Mesenchymal stem cell (in vitro differentiated cells and primary cell): ENCODE data around the gene GPR39.

Experiments used
- DNase-seq: peaks from one replicate; pipeline ENCODE4 v3.0.0-alpha.2; 2013
- H2AFZ ChIP-seq: one replicate; pipeline ENCODE4 v1.6.1; 2013; ENCODE audit warnings: low read depth, mild to moderate bottlenecking, control low read depth, inconsistent platforms, low read length, moderate library complexity
- H2AK5ac ChIP-seq: 2 replicates; pipeline ENCODE4 v1.6.1; 2013; ENCODE audit warnings: low read length, moderate library complexity, mild to moderate bottlenecking, inconsistent platforms; ENCODE audit not compliant: severe bottlenecking
- H2BK120ac ChIP-seq: one replicate; pipeline ENCODE4 v1.6.1; 2013; ENCODE audit warnings: low read depth, mild to moderate bottlenecking, inconsistent platforms, low read length, moderate library complexity
- H2BK12ac ChIP-seq, 2 experiments: one replicate each; pipeline ENCODE4 v1.6.1; 2013; ENCODE audit warnings: inconsistent platforms in 2 of 2, low read length in 2 of 2, mild to moderate bottlenecking in 2 of 2, moderate library complexity in 2 of 2, control low read depth in 1 of 2
- H2BK15ac ChIP-seq: one replicate; pipeline ENCODE4 v1.6.1; 2013; ENCODE audit warnings: mild to moderate bottlenecking, low read depth, inconsistent platforms; ENCODE audit not compliant: poor library complexity, severe bottlenecking
- H2BK5ac ChIP-seq: 2 replicates; pipeline ENCODE4 v1.6.1; 2013; ENCODE audit warnings: low read depth, mild to moderate bottlenecking, low read length, control low read depth, inconsistent platforms; ENCODE audit not compliant: poor library complexity, severe bottlenecking
- H3K14ac ChIP-seq, 2 experiments: one replicate each; pipeline ENCODE4 v1.6.1; 2013; ENCODE audit warnings: inconsistent platforms in 2 of 2, low read length in 2 of 2, control low read depth in 1 of 2, mild to moderate bottlenecking in 1 of 2, moderate library complexity in 1 of 2
- H3K18ac ChIP-seq, 2 experiments: one replicate each; pipeline ENCODE4 v1.6.1; 2013; ENCODE audit warnings: inconsistent platforms in 2 of 2, low read length in 2 of 2, control low read depth in 1 of 2, low read depth in 1 of 2, mild to moderate bottlenecking in 1 of 2
- H3K23ac ChIP-seq, 2 experiments: one replicate each; pipeline ENCODE4 v1.6.1; 2013; ENCODE audit warnings: inconsistent platforms in 2 of 2, low read length in 2 of 2, mild to moderate bottlenecking in 2 of 2, moderate library complexity in 2 of 2, control low read depth in 1 of 2
- H3K27ac ChIP-seq: 2 replicates; pipeline ENCODE4 v1.5.1; 2013; ENCODE audit warnings: mild to moderate bottlenecking, moderate library complexity, low read length, control low read depth, inconsistent platforms; ENCODE audit not compliant: poor library complexity, severe bottlenecking
- H3K27me3 ChIP-seq, 2 experiments: 2 replicates each; pipeline versions ENCODE4 v1.6.1 to v1.7.0; 2013; ENCODE audit warnings: low read length in 2 of 2, mild to moderate bottlenecking in 2 of 2, moderate library complexity in 2 of 2, control low read depth in 1 of 2, inconsistent platforms in 1 of 2; ENCODE audit not compliant: control insufficient read depth in 1 of 2, insufficient read depth in 1 of 2
- H3K36me3 ChIP-seq, 2 experiments: 2 replicates each; pipeline versions ENCODE4 v1.6.1 to v1.7.0; 2013; ENCODE audit warnings: low read length in 2 of 2, control low read depth in 1 of 2, inconsistent platforms in 1 of 2, low read depth in 1 of 2, mild to moderate bottlenecking in 1 of 2; ENCODE audit not compliant: insufficient read depth in 2 of 2, control insufficient read depth in 1 of 2
- H3K4ac ChIP-seq, 2 experiments: one replicate each; pipeline ENCODE4 v1.6.1; 2013; ENCODE audit warnings: inconsistent platforms in 2 of 2, low read length in 2 of 2, mild to moderate bottlenecking in 2 of 2, moderate library complexity in 2 of 2, control low read depth in 1 of 2, low read depth in 1 of 2
- H3K4me1 ChIP-seq: 2 replicates; pipeline ENCODE4 v1.6.1; 2013; ENCODE audit warnings: low read depth, low read length, control low read depth; ENCODE audit not compliant: control insufficient read depth, insufficient read depth
- H3K4me2 ChIP-seq: 2 replicates; pipeline ENCODE4 v1.6.1; 2013; ENCODE audit warnings: low read length, mild to moderate bottlenecking, inconsistent platforms; ENCODE audit not compliant: poor library complexity, severe bottlenecking
- H3K4me3 ChIP-seq, 2 experiments: 2 replicates each; pipeline versions ENCODE4 v1.5.1 to v1.7.0; 2013; ENCODE audit warnings: low read length in 2 of 2, mild to moderate bottlenecking in 2 of 2, control low read depth in 1 of 2, low read depth in 1 of 2; ENCODE audit not compliant: insufficient read depth in 1 of 2
- H3K79me1 ChIP-seq: replicated peaks from 2 replicates; pipeline ENCODE4 v1.6.1; 2013; ENCODE audit warnings: mild to moderate bottlenecking, control low read depth, low read length, inconsistent platforms; ENCODE audit not compliant: poor library complexity, severe bottlenecking
- H3K9ac ChIP-seq: 2 replicates; pipeline ENCODE4 v1.7.0; 2013; ENCODE audit warnings: mild to moderate bottlenecking, low read length, moderate library complexity
- H3K9me3 ChIP-seq: 2 replicates; pipeline ENCODE4 v1.7.0; 2013; ENCODE audit warnings: mild to moderate bottlenecking, low read length; ENCODE audit not compliant: control insufficient read depth
- H4K8ac ChIP-seq: one replicate; pipeline ENCODE4 v1.6.1; 2013; ENCODE audit warnings: inconsistent platforms, mild to moderate bottlenecking, low read length, moderate library complexity
- H4K91ac ChIP-seq: one replicate; pipeline ENCODE4 v1.6.1; 2013; ENCODE audit warnings: mild to moderate bottlenecking, low read length, inconsistent platforms
- WGBS: methylation state at CpG from one replicate; pipeline ENCODE4 v1.1.7; 2013; ENCODE audit warnings: mixed read lengths; 5-methylcytosine and 5-hydroxymethylcytosine counted together

Gene GPR39

DNA sequence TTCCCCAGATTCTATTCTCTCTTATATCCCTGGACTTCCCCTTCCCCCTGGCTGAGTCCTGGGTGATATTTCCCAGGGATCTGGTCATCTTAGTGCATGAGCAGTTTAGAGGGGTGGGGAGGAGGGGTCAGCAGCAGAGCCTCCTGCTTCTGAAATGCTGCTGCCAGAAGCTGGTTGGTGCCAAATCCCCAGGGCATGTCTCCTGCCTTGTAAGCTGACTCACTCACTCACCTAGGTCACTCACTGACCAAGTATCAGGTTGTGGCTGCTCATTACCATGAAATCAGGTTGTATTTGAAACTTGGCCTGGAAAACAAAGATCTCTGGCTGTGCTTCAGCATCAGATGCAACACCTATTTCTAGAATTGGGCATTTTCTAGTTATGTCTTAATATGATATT, 14.3 kb downstream of the GPR39 start:
- peak overlapping the region; percentile 6 for H2BK120ac ChIP-seq
- no peak overlapping the region for H3K4ac ChIP-seq
- H3K14ac ChIP-seq, result no peak overlapping the region
- peaks cover 21% of the 10 kb centered on the region for H3K79me1 ChIP-seq
- no peak overlapping the region for H3K23ac ChIP-seq
- H3K18ac ChIP-seq, result no peak overlapping the region
- H3K9ac ChIP-seq, result no peak overlapping the region
- H2BK5ac ChIP-seq, result no peak overlapping the region
- no peak overlapping the region for H2BK12ac ChIP-seq
- no peak overlapping the region for H2AFZ ChIP-seq
- H3K36me3 ChIP-seq, result no peaks in the 10 kb centered on the region
- DNase-seq, result no peak
- H4K91ac ChIP-seq, result no peak overlapping the region
- no peaks in the 10 kb centered on the region for H3K27me3 ChIP-seq
- H3K27ac ChIP-seq, result no peak overlapping the region
- H2BK15ac ChIP-seq, result no peak overlapping the region
- no peak overlapping the region for H4K8ac ChIP-seq
- no peak overlapping the region for H2AK5ac ChIP-seq
- no peak overlapping the region for H3K4me3 ChIP-seq
- no peak overlapping the region for H3K4me2 ChIP-seq
- H3K4me1 ChIP-seq, result peaks cover 2% of the 10 kb centered on the region
- peaks cover 6% of the 10 kb centered on the region for H3K9me3 ChIP-seq

DNA sequence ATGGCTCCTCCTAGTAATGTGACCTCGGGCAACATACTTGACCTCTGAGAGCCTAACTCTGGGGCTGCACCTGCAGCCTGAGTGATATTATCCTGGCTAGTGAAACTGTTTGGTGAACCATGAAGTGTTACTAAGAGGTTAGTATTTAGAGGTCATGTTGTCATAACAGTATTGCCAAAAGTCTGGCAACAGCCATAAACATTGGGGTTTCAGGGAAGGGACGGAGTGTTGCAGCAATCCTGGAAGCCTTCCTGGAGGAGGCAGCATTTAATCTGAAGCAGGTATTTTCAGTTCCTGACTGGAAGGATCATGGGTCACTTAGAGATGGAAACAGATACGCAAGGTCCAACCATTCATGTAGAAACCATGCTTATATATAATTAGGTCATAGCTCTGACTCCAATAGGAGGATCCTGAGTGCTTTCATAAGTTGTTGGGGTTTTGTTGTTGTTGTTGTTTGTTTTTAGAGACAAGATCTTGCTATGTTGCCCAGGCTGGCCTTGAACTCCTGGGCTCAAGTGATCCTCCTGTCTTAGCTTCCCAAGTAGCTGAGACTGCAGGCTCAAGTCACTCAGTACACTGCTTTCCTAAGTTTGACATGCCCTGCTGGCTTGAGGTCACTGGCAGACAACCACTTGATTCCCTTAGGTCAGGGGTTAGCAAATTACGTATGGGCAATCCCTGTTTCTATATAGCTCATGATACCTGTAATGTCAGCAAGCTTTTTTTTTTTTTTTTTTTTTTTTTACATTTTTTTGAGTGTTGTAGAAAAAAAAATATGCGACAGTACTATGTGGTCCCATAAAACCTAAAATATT, 21.5 kb downstream of the GPR39 start:
- peak overlapping the region; percentile 92 to 99 for H2BK12ac ChIP-seq
- 52% methylated on average over 2 of the region's 5 CpGs for WGBS
- H2AK5ac ChIP-seq, result peak overlapping the region; percentile 92
- no peak overlapping the region for H3K23ac ChIP-seq
- peaks cover 4% of the 10 kb centered on the region for H3K9me3 ChIP-seq
- H3K4ac ChIP-seq, result peak overlapping the region; percentile 68 to 77
- peak overlapping the region; percentile 61 to 68 for H3K18ac ChIP-seq
- peak overlapping the region; percentile 82 for H3K27ac ChIP-seq
- no peak overlapping the region for H3K4me2 ChIP-seq
- H2AFZ ChIP-seq, result no peak overlapping the region
- no peaks in the 10 kb centered on the region for H3K36me3 ChIP-seq
- no peak overlapping the region for H3K14ac ChIP-seq
- peak overlapping the region; percentile 82 for H4K91ac ChIP-seq
- H4K8ac ChIP-seq, result peak overlapping the region; percentile 91
- no peak overlapping the region for H3K4me3 ChIP-seq
- H2BK15ac ChIP-seq, result peak overlapping the region; percentile 73
- H3K9ac ChIP-seq, result peak overlapping the region; percentile 41
- no peak overlapping the region for H2BK5ac ChIP-seq
- H3K4me1 ChIP-seq, result peaks cover 12% of the 10 kb centered on the region
- H3K27me3 ChIP-seq, result no peaks in the 10 kb centered on the region
- no peak for DNase-seq
- H3K79me1 ChIP-seq, result peaks cover 17% of the 10 kb centered on the region
- H2BK120ac ChIP-seq, result peak overlapping the region; percentile 94

DNA sequence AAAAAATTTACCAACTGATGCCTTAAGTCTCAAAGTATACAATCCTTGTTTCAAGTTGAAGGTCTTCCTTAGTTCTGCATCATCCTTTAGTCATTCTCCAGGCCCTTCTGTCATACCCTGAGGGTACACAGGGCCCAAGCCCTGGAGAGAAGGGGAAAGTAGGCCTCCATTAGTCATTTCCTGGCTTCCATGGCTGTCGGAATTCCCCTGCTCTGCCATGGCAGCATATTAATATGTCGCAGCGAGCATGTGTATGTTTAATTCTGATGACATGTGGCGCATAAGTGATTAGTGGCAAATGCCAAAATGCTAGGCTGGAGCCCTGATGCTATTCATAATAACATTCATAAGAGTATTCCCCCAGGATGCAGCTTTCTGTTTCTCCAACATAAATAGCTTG, 22.1 kb downstream of the GPR39 start:
- peak overlapping the region in 1 of 2 experiments; percentile 15 for H3K4me3 ChIP-seq

DNA sequence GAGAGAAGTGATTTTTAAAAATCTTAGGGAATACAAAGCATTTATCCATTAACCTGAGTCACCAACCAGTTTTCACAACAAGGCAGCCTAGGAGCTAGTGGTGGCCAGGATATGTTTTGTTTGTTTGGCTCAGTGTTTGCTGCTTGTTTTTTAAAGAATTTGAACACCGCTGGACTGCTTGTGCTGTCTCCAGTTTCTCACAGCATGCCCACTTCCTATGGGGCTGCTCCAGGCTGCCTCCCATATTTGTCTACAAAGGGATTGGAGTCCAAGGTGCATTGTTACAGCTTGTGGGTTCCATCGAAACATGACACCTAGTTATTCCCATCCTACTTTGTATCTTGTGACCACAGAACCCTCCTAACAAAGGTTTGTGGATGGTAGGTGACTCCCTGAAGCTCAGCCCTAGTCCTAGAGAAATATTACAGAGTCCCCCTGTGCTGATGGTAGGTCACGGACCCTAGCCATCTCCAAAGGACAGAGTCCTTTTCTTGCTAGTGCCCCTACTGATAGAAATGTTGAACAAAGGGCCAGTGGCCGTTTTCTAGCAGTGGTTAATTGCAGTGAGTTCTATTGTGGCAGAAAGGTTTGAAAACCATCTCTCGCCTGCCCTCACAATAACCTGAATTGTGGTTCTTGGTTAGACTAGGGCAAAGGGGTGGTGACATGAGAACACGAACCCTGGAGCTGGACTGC, 23.2 kb downstream of the GPR39 start:
- Histone ChIP-seq H3K27ac (peak overlapping the region; percentile 63), H3K36me3 (no peaks in the 10 kb centered on the region), H3K4me2 (no peak overlapping the region), H4K8ac (peak overlapping the region; percentile 57), H4K91ac (peak overlapping the region; percentile 81), H3K14ac (no peak overlapping the region), H2AK5ac (peak overlapping the region; percentile 92), H3K4me1 (peaks cover 12% of the 10 kb centered on the region), H2BK12ac (peak overlapping the region; percentile 46 to 60), H3K23ac (no peak overlapping the region), H2BK120ac (peak overlapping the region; percentile 82), H3K9ac (peak overlapping the region; percentile 44), H2AFZ (no peak overlapping the region), H3K18ac (peak overlapping the region; percentile 82 to 95), H3K9me3 (peaks cover 4% of the 10 kb centered on the region), H3K79me1 (peaks cover 16% of the 10 kb centered on the region), H3K4ac (peak overlapping the region; percentile 29 to 83), H3K27me3 (no peaks in the 10 kb centered on the region), H2BK15ac (peak overlapping the region; percentile 30), H3K4me3 (no peak overlapping the region), H2BK5ac (no peak overlapping the region)
- WGBS, result 67% methylated on average over 6 of the region's 6 CpGs
- peak; percentile 64 for DNase-seq

More for the DNA sequence above, 22.1 kb downstream of the GPR39 start:
- peak overlapping the region; percentile 66 for H4K8ac ChIP-seq
- H3K4ac ChIP-seq, result peak overlapping the region in 1 of 2 experiments; percentile 20
- peaks cover 4% of the 10 kb centered on the region for H3K9me3 ChIP-seq
- H3K27ac ChIP-seq, result peak overlapping the region; percentile 63
- no peak overlapping the region for H2BK5ac ChIP-seq
- peak overlapping the region; percentile 44 for H3K9ac ChIP-seq
- H3K79me1 ChIP-seq, result peaks cover 18% of the 10 kb centered on the region
- H3K23ac ChIP-seq, result no peak overlapping the region
- H3K14ac ChIP-seq, result no peak overlapping the region
- peaks cover 12% of the 10 kb centered on the region for H3K4me1 ChIP-seq
- no peaks in the 10 kb centered on the region for H3K27me3 ChIP-seq
- no peak overlapping the region for H2AK5ac ChIP-seq
- DNase-seq, result peak; percentile 99
- H3K36me3 ChIP-seq, result no peaks in the 10 kb centered on the region
- peak overlapping the region in 1 of 2 experiments; percentile 28 for H3K18ac ChIP-seq
- WGBS, result 0% methylated on average over 2 of the region's 4 CpGs
- H2BK12ac ChIP-seq, result no peak overlapping the region
- H4K91ac ChIP-seq, result no peak overlapping the region
- no peak overlapping the region for H2AFZ ChIP-seq
- no peak overlapping the region for H2BK15ac ChIP-seq
- H3K4me2 ChIP-seq, result no peak overlapping the region
- no peak overlapping the region for H2BK120ac ChIP-seq
